OCI-LY7 (cell line): ENCODE results near the gene MPRIP. TPM values are rescaled to one million over a fixed set of nuclear protein-coding genes. Genes with fewer than 3 reads are reported as not detected.
A peak's percentile ranks its signal among the peaks of the same experiment; 100 is the strongest.

ENCODE experiments used
- BruUV-seq: library from RNA; stranded (reverse); fragments of 400-500 nt; replicated peaks from 2 replicates; lab custom pipeline; 2021; lab: Mats Ljungman, UMichigan
- CTCF ChIA-PET: fragments of 300-600 bp; sonication (Branson Sonifier 250); formaldehyde crosslinking; loops from one replicate; lab custom pipeline; 2022; ENCODE audit warnings: antibody characterized with exemption; ENCODE audit not compliant: unreplicated experiment; lab: Charles Lee
- POLR2A ChIA-PET: fragments of 300-600 bp; sonication (Branson Sonifier 250); formaldehyde crosslinking; loops from one replicate; lab custom pipeline; 2022; ENCODE audit warnings: antibody characterized with exemption; lab: Charles Lee
- DNase-seq: peaks from one replicate; pipeline ENCODE4 v3.0.0-alpha.2; 2015; ENCODE audit warnings: low spot score
- H2AFZ ChIP-seq: fragments of 200-600 bp; sonication (generic), shearing (Covaris generic); 2 replicates; pipeline ENCODE4 v1.6.1; 2014; ENCODE audit warnings: mild to moderate bottlenecking, antibody characterized with exemption, low read length, moderate library complexity
- H3K27ac ChIP-seq: fragments of 200-600 bp; sonication (generic); 2 replicates; pipeline ENCODE4 v1.5.1; 2014; ENCODE audit warnings: mixed run types, low read depth, mild to moderate bottlenecking, moderate library complexity, low read length, inconsistent platforms; ENCODE audit not compliant: poor library complexity, severe bottlenecking
- H3K36me3 ChIP-seq: fragments of 200-600 bp; sonication (generic); 2 replicates; pipeline ENCODE4 v1.6.1; 2014; ENCODE audit warnings: mild to moderate bottlenecking, antibody characterized with exemption, low read length, moderate library complexity, mixed read lengths; ENCODE audit not compliant: insufficient read depth
- H3K4me1 ChIP-seq: fragments of 200-600 bp; sonication (generic); 2 replicates; pipeline ENCODE4 v1.5.1; 2014; ENCODE audit warnings: mild to moderate bottlenecking, low read length; ENCODE audit not compliant: insufficient read depth, poor library complexity, severe bottlenecking
- H3K4me2 ChIP-seq: fragments of 200-600 bp; sonication (generic); 2 replicates; pipeline ENCODE4 v1.6.1; 2014; ENCODE audit warnings: mild to moderate bottlenecking, low read length
- H3K4me3 ChIP-seq: fragments of 200-600 bp; sonication (generic); 2 replicates; pipeline ENCODE4 v1.5.1; 2014; ENCODE audit warnings: mild to moderate bottlenecking, low read depth, low read length; ENCODE audit not compliant: poor library complexity, severe bottlenecking
- H3K79me2 ChIP-seq: fragments of 200-600 bp; sonication (generic); 2 replicates; pipeline ENCODE4 v1.6.1; 2016; ENCODE audit warnings: low read depth, mild to moderate bottlenecking, low read length, moderate library complexity, mixed read lengths; ENCODE audit not compliant: insufficient read depth
- H3K9me2 ChIP-seq: fragments of 200-600 bp; sonication (generic); 2 replicates; pipeline ENCODE4 v1.6.1; 2016; ENCODE audit warnings: mild to moderate bottlenecking, low read length, mixed read lengths; ENCODE audit not compliant: insufficient read depth
- H3K9me3 ChIP-seq: fragments of 200-600 bp; sonication (generic); 2 replicates; pipeline ENCODE4 v1.6.1; 2014; ENCODE audit warnings: mild to moderate bottlenecking, mixed run types, low read length, mixed read lengths
- H4K20me1 ChIP-seq: fragments of 200-600 bp; sonication (generic); 2 replicates; pipeline ENCODE4 v1.6.1; 2014; ENCODE audit warnings: mild to moderate bottlenecking, antibody characterized with exemption, low read length, moderate library complexity, mixed read lengths; ENCODE audit not compliant: insufficient read depth
- CTCF ChIP-seq: fragments of 200-600 bp; sonication (generic); conservative IDR thresholded peaks from 2 replicates; pipeline ENCODE4 v1.5.1; 2014; ENCODE audit warnings: mild to moderate bottlenecking, antibody characterized with exemption, low read length, moderate library complexity, mixed read lengths
- EZH2phosphoT487 ChIP-seq: fragments of 200-600 bp; sonication (generic); IDR thresholded peaks from 2 replicates; pipeline ENCODE4 v1.6.1; 2018; ENCODE audit warnings: low read depth, borderline replicate concordance, mild to moderate bottlenecking, mixed run types, antibody characterized with exemption, low read length, moderate library complexity, mixed read lengths
- intact Hi-C: fragments of 100-400 bp; cut with micrococcal nuclease; formaldehyde crosslinking; loops from one replicate; pipeline ENCODE4 v1.10.0; 2022; ENCODE audit not compliant: unreplicated experiment
- total RNA-seq, 2 experiments: library from RNA; depleted of rRNA in 1 of 2; stranded (reverse); fragments of >200 nt in 1 of 2; shearing (Covaris generic) in 1 of 2; gene quantifications; 2 replicates each; pipeline ENCODE4 v1.2.3, GENCODE V29; 2014 to 2022

MPRIP gene
- total RNA-seq, 2 experiments from 2014 or later: 73.3 to 109 TPM

GRCh38 chr17:17175340-17175739 is 133.1 kb downstream of the MPRIP start:
- H3K4me1 ChIP-seq: peaks cover 3% of the 10 kb centered on the region
- H3K9me2 ChIP-seq: no peaks in the 10 kb centered on the region
- H3K36me3 ChIP-seq: peaks cover 50% of the 10 kb centered on the region
- no peaks in the 10 kb centered on the region for H3K79me2 ChIP-seq
- no peak overlapping the region for H3K4me2 ChIP-seq
- no peak overlapping the region for H3K4me3 ChIP-seq
- no peak overlapping the region for H3K27ac ChIP-seq
- ChIA-PET POLR2A (no interaction called here), CTCF (no interaction called here)
- no TSS peak for BruUV-seq
- intact Hi-C loops: no loop called here
- no peak for TF ChIP-seq EZH2phosphoT487
- TF ChIP-seq CTCF: no peak
- H2AFZ ChIP-seq: no peak overlapping the region
- DNase-seq: no peak
- H4K20me1 ChIP-seq: no peaks in the 10 kb centered on the region
- H3K9me3 ChIP-seq: no peaks in the 10 kb centered on the region

GRCh38 chr17:17175917-17176316 is 133.7 kb downstream of the MPRIP start:
- Histone ChIP-seq H3K27ac (no peak overlapping the region), H2AFZ (no peak overlapping the region), H3K4me2 (no peak overlapping the region), H3K36me3 (peaks cover 56% of the 10 kb centered on the region), H3K4me1 (peaks cover 3% of the 10 kb centered on the region), H3K79me2 (no peaks in the 10 kb centered on the region), H3K9me2 (no peaks in the 10 kb centered on the region), H4K20me1 (no peaks in the 10 kb centered on the region), H3K4me3 (no peak overlapping the region), H3K9me3 (no peaks in the 10 kb centered on the region)
- ChIA-PET CTCF (no interaction called here), POLR2A (no interaction called here)
- no TSS peak for BruUV-seq
- DNase-seq: peak; percentile 38
- intact Hi-C loops: no loop called here
- TF ChIP-seq EZH2phosphoT487 (no peak), CTCF (no peak)

- H3K9me3 ChIP-seq: no peaks in the 10 kb centered on the region
- ChIA-PET CTCF (no interaction called here), POLR2A (no interaction called here)
- no peaks in the 10 kb centered on the region for H4K20me1 ChIP-seq
- H3K36me3 ChIP-seq: peaks cover 60% of the 10 kb centered on the region
- peaks cover 6% of the 10 kb centered on the region for H3K4me1 ChIP-seq
- no peaks in the 10 kb centered on the region for H3K79me2 ChIP-seq
- no peak overlapping the region for H3K27ac ChIP-seq
- H3K4me3 ChIP-seq: no peak overlapping the region
- BruUV-seq: no TSS peak
- no peaks in the 10 kb centered on the region for H3K9me2 ChIP-seq
- no peak overlapping the region for H2AFZ ChIP-seq
- TF ChIP-seq EZH2phosphoT487: no peak
- TF ChIP-seq CTCF: no peak
- intact Hi-C loops: no loop called here
- no peak for DNase-seq
- H3K4me2 ChIP-seq: no peak overlapping the region
These were observed 134.1 kb downstream of the MPRIP start for GRCh38 chr17:17176341-17176740.
